ENCODE measurements around the gene QARS1. TPM values are rescaled to one million over a fixed set of nuclear protein-coding genes. Genes with fewer than 3 reads are reported as not detected.

The QARS1 gene
- polyA plus RNA-seq, 1 donor (not counting 4 experiments of a cell fraction or from before 2014, with no cell fraction given): 131 TPM

- no peaks in the 10 kb centered on the region for H3K9me1 ChIP-seq (ENCODE audit: control insufficient read depth, extremely low read depth, insufficient read depth, low read length)
- H2AFZ ChIP-seq (ENCODE audit: control insufficient read depth, low read length): no peak overlapping the region
- peaks cover 19% of the 10 kb centered on the region for H3K4me1 ChIP-seq (ENCODE audit: control insufficient read depth, extremely low read depth, insufficient read depth, low read length)
- no peak overlapping the region for H3K4me2 ChIP-seq (ENCODE audit: control insufficient read depth, extremely low read depth, insufficient read depth, low read depth, low read length)
- H4K20me1 ChIP-seq (ENCODE audit: control insufficient read depth, extremely low read depth, insufficient read depth, low read length): no peaks in the 10 kb centered on the region
- H3K79me2 ChIP-seq (ENCODE audit: control insufficient read depth, insufficient read depth, low read length): peaks cover 18% of the 10 kb centered on the region
- H3K9me3 ChIP-seq (ENCODE audit: control insufficient read depth, low read depth, low read length): no peaks in the 10 kb centered on the region
- no peak overlapping the region for H3K9ac ChIP-seq (ENCODE audit: control insufficient read depth, extremely low read depth, insufficient read depth, low read length)
- H3K27me3 ChIP-seq (ENCODE audit: control insufficient read depth, extremely low read depth, insufficient read depth, low read length): no peaks in the 10 kb centered on the region
- H3K27ac ChIP-seq (ENCODE audit: control insufficient read depth, insufficient read depth, low read length): no peak overlapping the region
- dilution Hi-C loops (cut with MboI; ENCODE audit: extremely low pct_ligation_motif_present, low sequenced_read_pairs): no loop called here
- peaks cover 13 to 16% of the 10 kb centered on the region in 2 experiments for H3K36me3 ChIP-seq (ENCODE audit: control insufficient read depth in 2 of 2, extremely low read depth in 1 of 2, insufficient read depth in 2 of 2, low read length in 2 of 2)
- DNase-seq (ENCODE audit: low read depth, low spot score) (no peak), FAIRE-seq (no peak)
- no peak for TF ChIP-seq EZH2 (IDR thresholded peaks at IDR 0.05; ENCODE audit: low read length)
- TF ChIP-seq, protein P1, sequence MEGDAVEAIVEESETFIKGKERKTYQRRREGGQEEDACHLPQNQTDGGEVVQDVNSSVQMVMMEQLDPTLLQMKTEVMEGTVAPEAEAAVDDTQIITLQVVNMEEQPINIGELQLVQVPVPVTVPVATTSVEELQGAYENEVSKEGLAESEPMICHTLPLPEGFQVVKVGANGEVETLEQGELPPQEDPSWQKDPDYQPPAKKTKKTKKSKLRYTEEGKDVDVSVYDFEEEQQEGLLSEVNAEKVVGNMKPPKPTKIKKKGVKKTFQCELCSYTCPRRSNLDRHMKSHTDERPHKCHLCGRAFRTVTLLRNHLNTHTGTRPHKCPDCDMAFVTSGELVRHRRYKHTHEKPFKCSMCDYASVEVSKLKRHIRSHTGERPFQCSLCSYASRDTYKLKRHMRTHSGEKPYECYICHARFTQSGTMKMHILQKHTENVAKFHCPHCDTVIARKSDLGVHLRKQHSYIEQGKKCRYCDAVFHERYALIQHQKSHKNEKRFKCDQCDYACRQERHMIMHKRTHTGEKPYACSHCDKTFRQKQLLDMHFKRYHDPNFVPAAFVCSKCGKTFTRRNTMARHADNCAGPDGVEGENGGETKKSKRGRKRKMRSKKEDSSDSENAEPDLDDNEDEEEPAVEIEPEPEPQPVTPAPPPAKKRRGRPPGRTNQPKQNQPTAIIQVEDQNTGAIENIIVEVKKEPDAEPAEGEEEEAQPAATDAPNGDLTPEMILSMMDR (optimal IDR thresholded peaks at IDR 0.05 in 1 of 3, IDR thresholded peaks at IDR 0.05 in 1 of 3, conservative IDR thresholded peaks at IDR 0.05 in 1 of 3; ENCODE audit: extremely low read depth in 1 of 3, insufficient read depth in 2 of 3, low read length in 3 of 3): no peak
- no peak overlapping the region for H3K4me3 ChIP-seq (ENCODE audit: control insufficient read depth in 2 of 3, extremely low read depth in 1 of 3, insufficient read depth in 2 of 3, low read depth in 1 of 3, low read length in 3 of 3)
Measured at GRCh38 chr3:49131040-49131439, 26.5 kb upstream of the QARS1 start.

DNA sequence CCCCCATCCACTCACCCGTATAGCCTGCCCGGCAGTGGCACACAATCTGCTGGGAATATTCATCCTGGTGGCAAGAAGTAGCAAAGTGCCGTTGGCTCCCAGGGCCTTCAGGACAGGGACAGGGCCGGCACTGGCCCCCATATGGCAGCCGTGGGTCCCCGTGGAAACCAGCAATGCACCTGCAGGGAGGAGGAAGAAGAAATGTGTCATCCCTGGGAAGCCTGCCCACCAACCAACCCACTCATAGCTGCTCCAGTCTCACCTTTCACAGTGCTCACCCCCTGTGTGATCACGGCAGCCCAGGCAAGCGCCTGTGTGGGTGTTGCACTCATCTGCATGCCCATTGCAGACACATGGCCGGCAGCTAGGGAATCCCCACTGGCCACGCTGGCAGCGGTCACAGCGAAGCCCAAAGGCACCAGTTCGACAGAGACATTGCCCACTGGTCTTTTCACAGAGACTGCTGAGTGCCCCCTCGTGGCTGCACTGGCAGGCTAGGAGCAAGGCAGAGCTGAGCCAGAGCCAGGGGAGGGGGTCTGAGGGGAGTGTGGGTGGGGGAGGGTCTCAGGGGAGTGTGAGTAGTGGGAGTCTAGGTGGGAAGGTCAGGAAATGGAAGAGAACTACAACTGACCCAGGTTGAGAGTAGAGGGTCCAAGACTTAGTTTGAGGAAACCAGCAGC is 20.6 kb upstream of the QARS1 start:
- Histone ChIP-seq H2AFZ (ENCODE audit: control insufficient read depth, low read length) (no peak overlapping the region), H3K4me1 (ENCODE audit: control insufficient read depth, extremely low read depth, insufficient read depth, low read length) (no peaks in the 10 kb centered on the region), H3K79me2 (ENCODE audit: control insufficient read depth, insufficient read depth, low read length) (peaks cover under 1% of the 10 kb centered on the region), H3K9me1 (ENCODE audit: control insufficient read depth, extremely low read depth, insufficient read depth, low read length) (no peaks in the 10 kb centered on the region), H3K4me3 (ENCODE audit: control insufficient read depth in 2 of 3, extremely low read depth in 1 of 3, insufficient read depth in 2 of 3, low read depth in 1 of 3, low read length in 3 of 3) (no peak overlapping the region), H3K4me2 (ENCODE audit: control insufficient read depth, extremely low read depth, insufficient read depth, low read depth, low read length) (no peak overlapping the region), H3K36me3 (ENCODE audit: control insufficient read depth in 2 of 2, extremely low read depth in 1 of 2, insufficient read depth in 2 of 2, low read length in 2 of 2) (peaks cover 35 to 43% of the 10 kb centered on the region in 2 experiments), H3K9me3 (ENCODE audit: control insufficient read depth, low read depth, low read length) (no peaks in the 10 kb centered on the region), H4K20me1 (ENCODE audit: control insufficient read depth, extremely low read depth, insufficient read depth, low read length) (no peaks in the 10 kb centered on the region), H3K27me3 (ENCODE audit: control insufficient read depth, extremely low read depth, insufficient read depth, low read length) (no peaks in the 10 kb centered on the region), H3K27ac (ENCODE audit: control insufficient read depth, insufficient read depth, low read length) (no peak overlapping the region), H3K9ac (ENCODE audit: control insufficient read depth, extremely low read depth, insufficient read depth, low read length) (no peak overlapping the region)
- dilution Hi-C loops (cut with MboI; ENCODE audit: extremely low pct_ligation_motif_present, low sequenced_read_pairs): no loop called here
- FAIRE-seq: no peak
- no peak for DNase-seq (ENCODE audit: low read depth, low spot score)
- TF ChIP-seq, protein P1 (optimal IDR thresholded peaks at IDR 0.05 in 1 of 3, IDR thresholded peaks at IDR 0.05 in 1 of 3, conservative IDR thresholded peaks at IDR 0.05 in 1 of 3; ENCODE audit: extremely low read depth in 1 of 3, insufficient read depth in 2 of 3, low read length in 3 of 3): no peak
- no peak for TF ChIP-seq EZH2 (IDR thresholded peaks at IDR 0.05; ENCODE audit: low read length)
